WTC11 (cell line): ENCODE data around the gene RNASE12. TPM values are rescaled to one million over a fixed set of nuclear protein-coding genes. Genes with fewer than 3 reads are reported as not detected.

Experiments used
- ATAC-seq: fragments of 200-7000 bp; cut with Tn5 transposase; 2 replicates; pipeline ENCODE4 v1.10.0; 2021; ENCODE audit warnings: mild to moderate bottlenecking, moderate library complexity
- CTCF ChIA-PET: fragments of 300-600 bp; sonication (Branson Sonifier 250); formaldehyde crosslinking; loops from one replicate; lab custom pipeline; 2021; ENCODE audit warnings: antibody characterized with exemption; lab: Charles Lee
- POLR2A ChIA-PET: fragments of 350-600 bp; sonication (Branson Sonifier 250); formaldehyde crosslinking; loops from one replicate; lab custom pipeline; 2021; ENCODE audit warnings: antibody characterized with exemption; lab: Charles Lee
- DNase-seq: peaks from one replicate; pipeline ENCODE4 v3.0.0; 2021; ENCODE audit warnings: low spot score
- H3K27ac Mint-ChIP-seq: 2 replicates; pipeline ENCODE4 v1.8.0; 2021; ENCODE audit warnings: mixed read lengths
- H3K27me3 Mint-ChIP-seq: 2 replicates; pipeline ENCODE4 v1.8.0; 2021; ENCODE audit warnings: low read depth, mild to moderate bottlenecking, moderate library complexity, mixed read lengths
- H3K36me3 Mint-ChIP-seq: 2 replicates; pipeline ENCODE4 v1.8.0; 2021; ENCODE audit warnings: mixed read lengths
- H3K4me1 Mint-ChIP-seq: 2 replicates; pipeline ENCODE4 v1.8.0; 2022; ENCODE audit warnings: mixed read lengths
- H3K4me3 Mint-ChIP-seq: 2 replicates; pipeline ENCODE4 v1.8.0; 2021; ENCODE audit warnings: mild to moderate bottlenecking, moderate library complexity, mixed read lengths
- H3K9me3 Mint-ChIP-seq: 2 replicates; pipeline ENCODE4 v1.8.0; 2021; ENCODE audit warnings: mixed read lengths
- MXD4 ChIP-seq: fragments of 250-450 bp; sonication (Bioruptor Pico); IDR thresholded peaks from 2 replicates; pipeline ENCODE4 v1.8.0; 2021; ENCODE audit warnings: mild to moderate bottlenecking, moderate library complexity, borderline replicate concordance
- NFE2L1 ChIP-seq: sonication (generic); formaldehyde crosslinking; IDR thresholded peaks from 2 replicates; pipeline ENCODE4 v1.8.1; 2023; ENCODE audit warnings: missing genetic modification reagents
- RORB ChIP-seq: fragments of 250-450 bp; sonication (Bioruptor Pico); IDR thresholded peaks from 2 replicates; pipeline ENCODE4 v1.9.0; 2021; ENCODE audit warnings: mild to moderate bottlenecking
- SOX15 ChIP-seq: fragments of 250-450 bp; sonication (Bioruptor Pico); IDR thresholded peaks from 2 replicates; pipeline ENCODE4 v1.9.0; 2021; ENCODE audit warnings: mild to moderate bottlenecking
- total RNA-seq: library from RNA; stranded (reverse); gene quantifications from 3 replicates; pipeline ENCODE4 v1.2.3, GENCODE V29; 2021
- TF ChIP-seq, protein P1 (sequence below): sonication (generic); formaldehyde crosslinking; IDR thresholded peaks from 2 replicates; pipeline ENCODE4 v1.8.0; 2022; ENCODE audit warnings: mild to moderate bottlenecking, missing genetic modification reagents
- TF ChIP-seq, protein P2 (sequence below): fragments of 250-450 bp; sonication (Bioruptor Pico); IDR thresholded peaks from 2 replicates; pipeline ENCODE4 v1.9.0; 2021; ENCODE audit warnings: moderate library complexity, mild to moderate bottlenecking, inconsistent platforms, borderline replicate concordance
- TF ChIP-seq, protein P3 (sequence below): sonication (generic); formaldehyde crosslinking; IDR thresholded peaks from 2 replicates; pipeline ENCODE4 v1.8.0; 2023; ENCODE audit warnings: missing genetic modification reagents, mild to moderate bottlenecking, borderline replicate concordance
- TF ChIP-seq, protein P4 (sequence below): fragments of 250-450 bp; sonication (Bioruptor Pico); IDR thresholded peaks from 2 replicates; pipeline ENCODE4 v2.1.2; 2022; ENCODE audit warnings: mild to moderate bottlenecking, moderate library complexity
- TF ChIP-seq, protein P5 (sequence below): fragments of 250-450 bp; sonication (Bioruptor Pico); IDR thresholded peaks from 2 replicates; pipeline ENCODE4 v1.9.0; 2021; ENCODE audit warnings: mild to moderate bottlenecking

The RNASE12 gene
- total RNA-seq, 1 experiment from 2014 or later, result not detected

DNA sequence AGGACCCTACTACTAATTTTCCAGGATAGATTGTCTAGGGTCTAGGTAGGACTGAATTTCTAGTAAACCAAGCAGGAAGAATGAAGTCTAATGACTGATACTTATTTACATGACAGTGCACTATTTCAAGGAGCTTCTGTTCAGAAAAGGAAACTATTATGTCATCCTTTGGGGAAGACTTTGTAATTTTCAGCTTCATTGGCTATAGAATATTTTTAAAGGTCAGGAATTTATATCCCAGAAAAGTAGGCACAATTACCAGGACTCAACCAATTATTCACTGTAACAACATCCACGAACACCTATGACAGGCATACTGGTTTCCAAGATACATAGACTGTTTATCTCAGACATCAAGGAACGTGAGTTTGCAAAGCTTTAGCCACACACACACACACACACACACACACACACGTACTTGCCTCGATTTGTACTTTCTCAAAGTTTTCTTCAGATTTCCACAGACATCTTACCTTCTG, 27.1 kb upstream of the RNASE12 start (continued):
- TF ChIP-seq, protein P1, sequence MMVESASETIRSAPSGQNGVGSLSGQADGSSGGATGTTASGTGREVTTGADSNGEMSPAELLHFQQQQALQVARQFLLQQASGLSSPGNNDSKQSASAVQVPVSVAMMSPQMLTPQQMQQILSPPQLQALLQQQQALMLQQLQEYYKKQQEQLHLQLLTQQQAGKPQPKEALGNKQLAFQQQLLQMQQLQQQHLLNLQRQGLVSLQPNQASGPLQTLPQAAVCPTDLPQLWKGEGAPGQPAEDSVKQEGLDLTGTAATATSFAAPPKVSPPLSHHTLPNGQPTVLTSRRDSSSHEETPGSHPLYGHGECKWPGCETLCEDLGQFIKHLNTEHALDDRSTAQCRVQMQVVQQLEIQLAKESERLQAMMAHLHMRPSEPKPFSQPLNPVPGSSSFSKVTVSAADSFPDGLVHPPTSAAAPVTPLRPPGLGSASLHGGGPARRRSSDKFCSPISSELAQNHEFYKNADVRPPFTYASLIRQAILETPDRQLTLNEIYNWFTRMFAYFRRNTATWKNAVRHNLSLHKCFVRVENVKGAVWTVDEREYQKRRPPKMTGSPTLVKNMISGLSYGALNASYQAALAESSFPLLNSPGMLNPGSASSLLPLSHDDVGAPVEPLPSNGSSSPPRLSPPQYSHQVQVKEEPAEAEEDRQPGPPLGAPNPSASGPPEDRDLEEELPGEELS (CRISPR knock-in tag), result no peak
- TF ChIP-seq, all 79 proteins: peak for 0

DNA sequence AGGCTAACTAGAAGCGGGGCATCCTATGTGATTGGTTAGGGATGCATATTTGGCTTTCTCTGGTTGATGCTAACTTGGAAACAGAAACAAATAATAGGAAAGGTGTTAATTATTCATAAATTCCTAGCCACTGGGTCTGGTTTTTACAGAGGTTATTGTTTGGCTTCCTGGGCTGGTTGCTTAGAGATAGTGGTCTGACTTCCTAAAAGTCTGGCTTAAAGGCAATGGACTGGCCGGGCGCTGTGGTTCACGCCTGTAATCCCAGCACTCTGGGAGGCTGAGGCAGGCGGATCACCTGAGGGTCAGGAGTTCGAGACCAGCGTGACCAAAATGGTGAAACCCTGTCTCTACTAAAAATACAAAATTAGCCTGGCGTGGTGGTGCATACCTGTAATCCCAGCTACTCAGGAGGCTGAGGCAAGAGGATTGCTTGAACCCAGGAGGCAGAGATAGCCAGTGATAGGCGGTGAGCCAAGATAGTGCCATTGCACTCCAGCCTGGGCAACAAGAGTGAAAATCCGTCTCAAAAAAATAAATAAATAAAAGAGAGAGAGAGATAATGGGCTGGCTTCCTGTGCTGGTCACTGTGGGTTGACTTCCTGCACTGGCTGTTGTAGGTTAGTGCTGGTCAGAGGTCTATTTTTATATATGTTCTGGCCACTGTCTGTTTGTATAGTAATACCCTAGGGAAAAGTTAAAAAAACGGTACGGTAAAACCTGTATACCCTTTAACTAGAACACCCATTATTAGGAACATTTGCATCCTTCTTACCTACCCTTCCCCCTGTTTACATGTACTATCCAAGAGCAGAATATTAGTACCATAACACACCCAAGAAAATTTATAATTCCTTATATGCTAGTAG, 26.2 kb upstream of the RNASE12 start:
- POLR2A ChIA-PET, result no interaction called here
- CTCF ChIA-PET, result no interaction called here

More for the DNA sequence above, 26.2 kb upstream of the RNASE12 start:
- Mint-ChIP-seq H3K27ac (no peak overlapping the region), H3K36me3 (no peaks in the 10 kb centered on the region), H3K4me3 (no peak overlapping the region), H3K27me3 (no peaks in the 10 kb centered on the region; the same call in 1 of the 2 replicates), H3K9me3 (no peaks in the 10 kb centered on the region), H3K4me1 (peaks cover 11% of the 10 kb centered on the region)
- TF ChIP-seq, protein P2, sequence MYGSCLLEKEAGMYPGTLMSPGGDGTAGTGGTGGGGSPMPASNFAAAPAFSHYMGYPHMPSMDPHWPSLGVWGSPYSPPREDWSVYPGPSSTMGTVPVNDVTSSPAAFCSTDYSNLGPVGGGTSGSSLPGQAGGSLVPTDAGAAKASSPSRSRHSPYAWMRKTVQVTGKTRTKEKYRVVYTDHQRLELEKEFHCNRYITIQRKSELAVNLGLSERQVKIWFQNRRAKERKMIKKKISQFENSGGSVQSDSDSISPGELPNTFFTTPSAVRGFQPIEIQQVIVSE (CRISPR knock-in tag), result no peak
- TF ChIP-seq RORB (CRISPR knock-in tag) (no peak), NFE2L1 (no peak), MXD4 (CRISPR knock-in tag) (no peak), SOX15 (CRISPR knock-in tag) (no peak)
- TF ChIP-seq, protein P3, sequence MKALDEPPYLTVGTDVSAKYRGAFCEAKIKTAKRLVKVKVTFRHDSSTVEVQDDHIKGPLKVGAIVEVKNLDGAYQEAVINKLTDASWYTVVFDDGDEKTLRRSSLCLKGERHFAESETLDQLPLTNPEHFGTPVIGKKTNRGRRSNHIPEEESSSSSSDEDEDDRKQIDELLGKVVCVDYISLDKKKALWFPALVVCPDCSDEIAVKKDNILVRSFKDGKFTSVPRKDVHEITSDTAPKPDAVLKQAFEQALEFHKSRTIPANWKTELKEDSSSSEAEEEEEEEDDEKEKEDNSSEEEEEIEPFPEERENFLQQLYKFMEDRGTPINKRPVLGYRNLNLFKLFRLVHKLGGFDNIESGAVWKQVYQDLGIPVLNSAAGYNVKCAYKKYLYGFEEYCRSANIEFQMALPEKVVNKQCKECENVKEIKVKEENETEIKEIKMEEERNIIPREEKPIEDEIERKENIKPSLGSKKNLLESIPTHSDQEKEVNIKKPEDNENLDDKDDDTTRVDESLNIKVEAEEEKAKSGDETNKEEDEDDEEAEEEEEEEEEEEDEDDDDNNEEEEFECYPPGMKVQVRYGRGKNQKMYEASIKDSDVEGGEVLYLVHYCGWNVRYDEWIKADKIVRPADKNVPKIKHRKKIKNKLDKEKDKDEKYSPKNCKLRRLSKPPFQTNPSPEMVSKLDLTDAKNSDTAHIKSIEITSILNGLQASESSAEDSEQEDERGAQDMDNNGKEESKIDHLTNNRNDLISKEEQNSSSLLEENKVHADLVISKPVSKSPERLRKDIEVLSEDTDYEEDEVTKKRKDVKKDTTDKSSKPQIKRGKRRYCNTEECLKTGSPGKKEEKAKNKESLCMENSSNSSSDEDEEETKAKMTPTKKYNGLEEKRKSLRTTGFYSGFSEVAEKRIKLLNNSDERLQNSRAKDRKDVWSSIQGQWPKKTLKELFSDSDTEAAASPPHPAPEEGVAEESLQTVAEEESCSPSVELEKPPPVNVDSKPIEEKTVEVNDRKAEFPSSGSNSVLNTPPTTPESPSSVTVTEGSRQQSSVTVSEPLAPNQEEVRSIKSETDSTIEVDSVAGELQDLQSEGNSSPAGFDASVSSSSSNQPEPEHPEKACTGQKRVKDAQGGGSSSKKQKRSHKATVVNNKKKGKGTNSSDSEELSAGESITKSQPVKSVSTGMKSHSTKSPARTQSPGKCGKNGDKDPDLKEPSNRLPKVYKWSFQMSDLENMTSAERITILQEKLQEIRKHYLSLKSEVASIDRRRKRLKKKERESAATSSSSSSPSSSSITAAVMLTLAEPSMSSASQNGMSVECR (CRISPR knock-in tag), result no peak
- TF ChIP-seq, protein P4, sequence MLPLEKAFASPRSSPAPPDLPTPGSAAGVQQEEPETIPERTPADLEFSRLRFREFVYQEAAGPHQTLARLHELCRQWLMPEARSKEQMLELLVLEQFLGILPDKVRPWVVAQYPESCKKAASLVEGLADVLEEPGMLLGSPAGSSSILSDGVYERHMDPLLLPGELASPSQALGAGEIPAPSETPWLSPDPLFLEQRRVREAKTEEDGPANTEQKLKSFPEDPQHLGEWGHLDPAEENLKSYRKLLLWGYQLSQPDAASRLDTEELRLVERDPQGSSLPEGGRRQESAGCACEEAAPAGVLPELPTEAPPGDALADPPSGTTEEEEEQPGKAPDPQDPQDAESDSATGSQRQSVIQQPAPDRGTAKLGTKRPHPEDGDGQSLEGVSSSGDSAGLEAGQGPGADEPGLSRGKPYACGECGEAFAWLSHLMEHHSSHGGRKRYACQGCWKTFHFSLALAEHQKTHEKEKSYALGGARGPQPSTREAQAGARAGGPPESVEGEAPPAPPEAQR (CRISPR knock-in tag), result no peak
- TF ChIP-seq, protein P5, sequence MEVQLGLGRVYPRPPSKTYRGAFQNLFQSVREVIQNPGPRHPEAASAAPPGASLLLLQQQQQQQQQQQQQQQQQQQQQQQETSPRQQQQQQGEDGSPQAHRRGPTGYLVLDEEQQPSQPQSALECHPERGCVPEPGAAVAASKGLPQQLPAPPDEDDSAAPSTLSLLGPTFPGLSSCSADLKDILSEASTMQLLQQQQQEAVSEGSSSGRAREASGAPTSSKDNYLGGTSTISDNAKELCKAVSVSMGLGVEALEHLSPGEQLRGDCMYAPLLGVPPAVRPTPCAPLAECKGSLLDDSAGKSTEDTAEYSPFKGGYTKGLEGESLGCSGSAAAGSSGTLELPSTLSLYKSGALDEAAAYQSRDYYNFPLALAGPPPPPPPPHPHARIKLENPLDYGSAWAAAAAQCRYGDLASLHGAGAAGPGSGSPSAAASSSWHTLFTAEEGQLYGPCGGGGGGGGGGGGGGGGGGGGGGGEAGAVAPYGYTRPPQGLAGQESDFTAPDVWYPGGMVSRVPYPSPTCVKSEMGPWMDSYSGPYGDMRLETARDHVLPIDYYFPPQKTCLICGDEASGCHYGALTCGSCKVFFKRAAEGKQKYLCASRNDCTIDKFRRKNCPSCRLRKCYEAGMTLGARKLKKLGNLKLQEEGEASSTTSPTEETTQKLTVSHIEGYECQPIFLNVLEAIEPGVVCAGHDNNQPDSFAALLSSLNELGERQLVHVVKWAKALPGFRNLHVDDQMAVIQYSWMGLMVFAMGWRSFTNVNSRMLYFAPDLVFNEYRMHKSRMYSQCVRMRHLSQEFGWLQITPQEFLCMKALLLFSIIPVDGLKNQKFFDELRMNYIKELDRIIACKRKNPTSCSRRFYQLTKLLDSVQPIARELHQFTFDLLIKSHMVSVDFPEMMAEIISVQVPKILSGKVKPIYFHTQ, result no peak
- ATAC-seq, result no peak
- no peak for DNase-seq
